K562 (cell line): ENCODE measurements around the gene SLC19A1. TPM values are rescaled to one million over a fixed set of nuclear protein-coding genes. Genes with fewer than 3 reads are reported as not detected.

Source experiments
- ATAC-seq: fragments of 200-7000 bp; cut with Tn5 transposase; 3 replicates; pipeline ENCODE4 v1.9.1; 2020; ENCODE audit warnings: moderate library complexity
- BruUV-seq: library from RNA; stranded (reverse); fragments of 400-500 nt; replicated peaks from 2 replicates; lab custom pipeline; 2021; lab: Mats Ljungman, UMichigan
- CTCF ChIA-PET: fragments of 300-600 bp; formaldehyde crosslinking; extraction: SDS; loops from one replicate; lab custom pipeline; 2021; ENCODE audit warnings: low intra/inter-chr PET ratio; lab: Yijun Ruan, JAX
- POLR2A ChIA-PET: fragments of 300-600, 350-650 bp; sonication (Branson Sonifier 250); formaldehyde crosslinking; extraction: SDS; loops from one replicate; lab custom pipeline; 2021; ENCODE audit warnings: antibody characterized with exemption, inconsistent platforms; lab: Yijun Ruan, JAX
- DNase-seq, 4 experiments: peaks; one replicate each; pipeline versions ENCODE4 v3.0.0 to v3.0.0-alpha.2; 2011 to 2018; ENCODE audit warnings: low spot score in 3 of 4, mixed read lengths in 3 of 4; ENCODE audit errors: extremely low read depth in 1 of 4
- FAIRE-seq: peaks from 2 replicates; lab custom pipeline; 2011; peaks lifted over from hg19 to GRCh38; lab: Jason Lieb, UNC
- H2AFZ ChIP-seq: 2 replicates; pipeline ENCODE4 v1.6.0; 2011; ENCODE audit warnings: low read depth, low read length, control low read depth, inconsistent platforms
- H3K27ac ChIP-seq: fragments of 200-600 bp; 3 replicates; pipeline ENCODE4 v1.8.0; 2011; ENCODE audit warnings: low read depth, mild to moderate bottlenecking, control low read depth, inconsistent platforms, low read length, moderate library complexity, mixed read lengths; ENCODE audit errors: extremely low read depth
- H3K27me3 ChIP-seq, 2 experiments: fragments of 300-600 bp in 1 of 2; 2 replicates in 1 of 2; 3 replicates in 1 of 2; pipeline versions ENCODE4 v1.6.0 to v1.8.0; 2011; ENCODE audit warnings: inconsistent platforms in 2 of 2, low read length in 2 of 2, mild to moderate bottlenecking in 1 of 2, mixed read lengths in 1 of 2, moderate library complexity in 1 of 2; ENCODE audit not compliant: control insufficient read depth in 2 of 2, insufficient read depth in 2 of 2
- H3K36me3 ChIP-seq: fragments of 300-600 bp; 3 replicates; pipeline ENCODE4 v1.8.0; 2011; ENCODE audit warnings: mild to moderate bottlenecking, low read length, inconsistent platforms; ENCODE audit not compliant: control insufficient read depth, insufficient read depth
- H3K4me1 ChIP-seq, 2 experiments: fragments of 200-600 bp in 1 of 2; replicated peaks in 1 of 2; 2 replicates in 1 of 2; 3 replicates in 1 of 2; pipeline versions ENCODE4 v1.5.1 to v1.8.0; 2011; ENCODE audit warnings: inconsistent platforms in 2 of 2, low read length in 2 of 2, mild to moderate bottlenecking in 1 of 2, mixed read lengths in 1 of 2, moderate library complexity in 1 of 2; ENCODE audit not compliant: control insufficient read depth in 2 of 2, insufficient read depth in 2 of 2
- H3K4me2 ChIP-seq: 2 replicates; pipeline ENCODE4 v1.6.1; 2011; ENCODE audit warnings: low read length, control low read depth, inconsistent platforms, mixed read lengths; ENCODE audit not compliant: insufficient read depth
- H3K4me3 ChIP-seq: fragments of 200-600 bp; sonication (generic), shearing (Covaris generic); 2 replicates; pipeline ENCODE4 v1.5.1; 2016; ENCODE audit warnings: control low read depth, inconsistent platforms
- H3K79me2 ChIP-seq: fragments of 200-600 bp; 3 replicates; pipeline ENCODE4 v1.8.0; 2011; ENCODE audit warnings: low read length, inconsistent platforms; ENCODE audit not compliant: control insufficient read depth, insufficient read depth
- H3K9ac ChIP-seq, 2 experiments: 2 replicates each; pipeline versions ENCODE4 v1.6.0 to v1.6.1; 2011; ENCODE audit warnings: low read depth in 2 of 2, low read length in 2 of 2, control low read depth in 1 of 2, inconsistent platforms in 1 of 2, mild to moderate bottlenecking in 1 of 2, mixed read lengths in 1 of 2; ENCODE audit not compliant: insufficient read depth in 1 of 2
- H3K9me1 ChIP-seq: one replicate; pipeline ENCODE4 v1.6.0; 2011; ENCODE audit warnings: inconsistent platforms, mild to moderate bottlenecking, low read length, moderate library complexity; ENCODE audit not compliant: control insufficient read depth, insufficient read depth
- H3K9me3 ChIP-seq: replicated peaks from 2 replicates; pipeline ENCODE4 v1.5.1; 2011; ENCODE audit warnings: low read depth, low read length, inconsistent platforms; ENCODE audit not compliant: control insufficient read depth, insufficient read depth
- H4K20me1 ChIP-seq: replicated peaks from 2 replicates; pipeline ENCODE4 v1.6.1; 2011; ENCODE audit warnings: low read length, inconsistent platforms, mixed read lengths; ENCODE audit not compliant: control insufficient read depth, insufficient read depth
- CBX3 ChIP-seq, 2 experiments: IDR thresholded peaks; 1 replicate in 1 of 2; 2 replicates in 1 of 2; pipeline ENCODE4 v1.6.1; 2012; ENCODE audit warnings: inconsistent platforms in 2 of 2, low read length in 2 of 2, borderline replicate concordance in 1 of 2, control low read depth in 1 of 2
- POLR2G ChIP-seq: fragments of 200-400 bp; formaldehyde crosslinking; IDR thresholded peaks from 2 replicates; pipeline ENCODE4 v1.6.1; 2017; ENCODE audit warnings: low read depth, mild to moderate bottlenecking, antibody characterized with exemption, low read length, moderate library complexity
- ZNF24 ChIP-seq: fragments of 450-650 bp; IDR thresholded peaks from 2 replicates; pipeline ENCODE4 v1.6.1; 2016
- WGBS: fragments of 100-300 bp; shearing (Covaris generic); methylation state at CpG from one replicate; pipeline ENCODE4 v1.1.6; 2016; ENCODE audit warnings: low coverage, mixed read lengths; ENCODE audit not compliant: insufficient coverage; ENCODE audit errors: missing lambda C conversion rate; 5-methylcytosine and 5-hydroxymethylcytosine counted together
- in situ Hi-C: fragments of 300-500 bp; cut with MboI; formaldehyde crosslinking; loops from 4 replicates; pipeline ENCODE4 v1.15.0; 2018; ENCODE audit warnings: inconsistent platforms, mixed read lengths
- intact Hi-C: fragments of 100-400 bp; cut with micrococcal nuclease; formaldehyde crosslinking; loops from 2 replicates; pipeline ENCODE4 v1.14.2; 2022
- polyA plus RNA-seq, 8 experiments: library from polyadenylated mRNA; depleted of rRNA in 4 of 8; stranded (reverse) in 5 of 8; unstranded in 3 of 8; fragments of >200 nt; fragmentation: Nextera tagmentation in 2 of 8; fragmentation: Illumina TruSeq in 1 of 8; extraction: Ambion mirVana in 2 of 8; extraction: Trizol in 1 of 8; gene quantifications; 2 replicates each; pipeline versions ENCODE4 v1.2.1 to v1.2.3, GENCODE V29; 2011 to 2014; ENCODE audit warnings: inconsistent platforms in 1 of 8, missing spikeins in 1 of 8
- total RNA-seq, 7 experiments: library from RNA; depleted of rRNA in 6 of 7; stranded (reverse); fragments of >200 nt in 6 of 7; fragmentation: Illumina TruSeq in 2 of 7; extraction: Trizol in 2 of 7; gene quantifications; 2 replicates each; pipeline versions ENCODE4 v1.2.1 to v1.2.3, GENCODE V29; 2011 to 2021; ENCODE audit warnings: low replicate concordance in 1 of 7

SLC19A1 gene
- total and polyA plus RNA-seq, 9 of the 15 experiments (the other 6 are each of a cell fraction or from before 2014, with no cell fraction given): 0.65 to 88.7 (median 12.0) TPM

DNA sequence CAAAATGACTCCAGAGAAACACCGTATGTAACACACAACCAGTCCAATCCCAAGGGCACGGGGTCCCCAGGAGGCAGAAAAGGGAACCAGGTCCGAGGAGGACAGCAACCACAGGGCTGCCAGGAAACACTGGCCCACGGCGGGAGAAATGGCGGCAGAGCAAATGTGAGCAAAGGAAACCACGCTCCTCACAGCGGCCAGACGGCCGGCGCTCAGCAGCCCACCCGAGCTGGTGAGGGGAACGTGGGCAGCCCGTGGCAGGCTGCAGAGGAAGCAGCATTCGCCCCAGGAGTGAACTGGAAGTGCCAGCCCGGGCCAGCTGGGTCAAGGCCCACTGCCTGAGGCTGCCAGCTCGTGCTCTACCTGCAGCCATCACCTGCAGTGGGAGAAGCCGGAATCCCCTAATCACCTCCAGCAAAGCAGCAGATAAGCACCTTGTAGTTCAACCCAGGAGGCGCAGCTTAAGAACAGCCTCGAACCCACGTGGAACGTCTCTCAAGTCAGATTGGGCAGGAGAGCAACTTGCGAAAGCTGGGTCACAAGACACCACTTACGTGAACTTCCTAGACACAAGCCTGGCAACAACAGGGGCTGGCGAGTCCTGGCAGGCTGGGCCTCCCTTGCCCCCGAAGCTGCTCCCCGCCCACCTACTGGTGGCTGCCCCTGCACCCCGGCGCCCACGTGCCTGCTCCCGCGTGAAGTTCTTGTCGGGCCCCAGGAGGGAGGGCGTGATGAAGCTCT, 6.7 kb downstream of the SLC19A1 start:
- Histone ChIP-seq H3K4me3 (no peak overlapping the region), H2AFZ (no peak overlapping the region), H3K9me1 (no peaks in the 10 kb centered on the region), H3K27ac (no peak overlapping the region), H3K36me3 (peaks cover 92% of the 10 kb centered on the region; the same call in 2 of the 3 replicates), H3K9me3 (no peaks in the 10 kb centered on the region), H3K4me2 (no peak overlapping the region), H3K79me2 (peaks cover 71% of the 10 kb centered on the region), H4K20me1 (no peaks in the 10 kb centered on the region; the same call in 1 of the 2 replicates), H3K4me1 (peaks cover 0 to 72% of the 10 kb centered on the region in 2 experiments; a peak in 3 of 5 replicates), H3K27me3 (no peaks in the 10 kb centered on the region), H3K9ac (peak overlapping the region in 1 of 2 experiments; percentile 26; a peak in 2 of 4 replicates)
- ATAC-seq (no peak), FAIRE-seq (no peak), DNase-seq (no peak)
- in situ Hi-C loops (no loop called here), intact Hi-C loops (no loop called here)
- POLR2A ChIA-PET: interaction anchor here (0.6 to 0.8 kb wide), 2 partner anchors 9 to 1196 kb away, joined by 3 to 6 read pairs; partner anchors contain the start of gene CFAP410
- WGBS: 89% methylated on average over 28 of the region's 34 CpGs
- no TSS peak for BruUV-seq
- CTCF ChIA-PET: no interaction called here
- TF ChIP-seq POLR2G (0 out of 2 replicates have a peak, but pooled peaks have one; percentile 7), ZNF24 (no peak), CBX3 (IDR thresholded peaks at IDR 0.05; ENCODE audit: borderline replicate concordance in 1 of 2, low read length in 2 of 2) (no peak)
